Measurements from ENCODE around the gene TBC1D5.

Gene TBC1D5

GRCh38 chr3:17310983-17311382 is 431.4 kb downstream of the TBC1D5 start:
- no peak overlapping the region for H3K4me3 ChIP-seq (ENCODE audit: low read depth, low read length)
- no peak for TF ChIP-seq CTCF (IDR thresholded peaks at IDR 0.05; ENCODE audit: borderline replicate concordance, insufficient read depth, low read depth, low read length)

GRCh38 chr3:17307887-17308286 is 434.5 kb downstream of the TBC1D5 start:
- TF ChIP-seq CTCF (IDR thresholded peaks at IDR 0.05; ENCODE audit: borderline replicate concordance, insufficient read depth, low read depth, low read length), result no peak

GRCh38 chr3:17307482-17307881 is 434.9 kb downstream of the TBC1D5 start:
- no peak overlapping the region for H3K4me3 ChIP-seq (ENCODE audit: low read depth, low read length)
- no peak for TF ChIP-seq CTCF (IDR thresholded peaks at IDR 0.05; ENCODE audit: borderline replicate concordance, insufficient read depth, low read depth, low read length)

More at GRCh38 chr3:17307887-17308286, 434.5 kb downstream of the TBC1D5 start:
- no peak overlapping the region for H3K4me3 ChIP-seq (ENCODE audit: low read depth, low read length)

- no peak for TF ChIP-seq CTCF (IDR thresholded peaks at IDR 0.05; ENCODE audit: borderline replicate concordance, insufficient read depth, low read depth, low read length)
These were observed 437.5 kb downstream of the TBC1D5 start for GRCh38 chr3:17304969-17305368.

GRCh38 chr3:17302774-17303173 is 439.7 kb downstream of the TBC1D5 start:
- no peak for TF ChIP-seq CTCF (IDR thresholded peaks at IDR 0.05; ENCODE audit: borderline replicate concordance, insufficient read depth, low read depth, low read length)
- H3K4me3 ChIP-seq (ENCODE audit: low read depth, low read length), result no peak overlapping the region

More at GRCh38 chr3:17304969-17305368, 437.5 kb downstream of the TBC1D5 start:
- no peak overlapping the region for H3K4me3 ChIP-seq (ENCODE audit: low read depth, low read length)

- no peak overlapping the region for H3K4me3 ChIP-seq (ENCODE audit: low read depth, low read length)
- no peak for TF ChIP-seq CTCF (IDR thresholded peaks at IDR 0.05; ENCODE audit: borderline replicate concordance, insufficient read depth, low read depth, low read length)
These were observed 440.3 kb downstream of the TBC1D5 start for GRCh38 chr3:17302170-17302569.

GRCh38 chr3:17301271-17301670 is 441.2 kb downstream of the TBC1D5 start:
- H3K4me3 ChIP-seq (ENCODE audit: low read depth, low read length), result no peak overlapping the region
- no peak for TF ChIP-seq CTCF (IDR thresholded peaks at IDR 0.05; ENCODE audit: borderline replicate concordance, insufficient read depth, low read depth, low read length)

Data from GM12875 (cell line).